Keratinocyte (primary cell): Measurements from ENCODE around the gene HOXD11. TPM values are rescaled to one million over a fixed set of nuclear protein-coding genes. Genes with fewer than 3 reads are reported as not detected.
A peak's percentile ranks its signal among the peaks of the same experiment; 100 is the strongest.

Experiments used
- DNase-seq: peaks from one replicate; pipeline ENCODE4 v3.0.0-alpha.2; 2011; ENCODE audit warnings: low read depth, missing footprints, low spot score
- FAIRE-seq: peaks from 2 replicates; lab custom pipeline; 2011; peaks lifted over from hg19 to GRCh38; lab: Jason Lieb, UNC
- H2AFZ ChIP-seq: 2 replicates; pipeline ENCODE4 v1.6.0; 2012; ENCODE audit warnings: low read length, control low read depth, inconsistent platforms; ENCODE audit not compliant: control insufficient read depth
- H3K27ac ChIP-seq: 2 replicates; pipeline ENCODE4 v1.5.1; 2011; ENCODE audit warnings: low read length; ENCODE audit not compliant: control insufficient read depth, insufficient read depth
- H3K27me3 ChIP-seq: 3 replicates; pipeline ENCODE4 v1.6.0; 2011; ENCODE audit warnings: low read length; ENCODE audit not compliant: control insufficient read depth, insufficient read depth; ENCODE audit errors: extremely low read depth
- H3K36me3 ChIP-seq, 2 experiments: 2 replicates in 1 of 2; 3 replicates in 1 of 2; pipeline ENCODE4 v1.5.1; 2011; ENCODE audit warnings: low read length in 2 of 2, mild to moderate bottlenecking in 1 of 2; ENCODE audit not compliant: control insufficient read depth in 2 of 2, insufficient read depth in 2 of 2; ENCODE audit errors: extremely low read depth in 1 of 2
- H3K4me1 ChIP-seq: 3 replicates; pipeline ENCODE4 v1.5.1; 2011; ENCODE audit warnings: low read length; ENCODE audit not compliant: control insufficient read depth, insufficient read depth; ENCODE audit errors: extremely low read depth
- H3K4me2 ChIP-seq: 3 replicates; pipeline ENCODE4 v1.6.0; 2011; ENCODE audit warnings: low read depth, low read length; ENCODE audit not compliant: control insufficient read depth, insufficient read depth; ENCODE audit errors: extremely low read depth
- H3K4me3 ChIP-seq, 3 experiments: fragments of 200-600 bp in 1 of 3; sonication (generic) in 1 of 3; 2 replicates in 2 of 3; 3 replicates in 1 of 3; pipeline ENCODE4 v1.5.1; 2011 to 2016; ENCODE audit warnings: low read length in 3 of 3, mild to moderate bottlenecking in 3 of 3, control low read depth in 2 of 3, inconsistent platforms in 1 of 3, low read depth in 1 of 3, mixed read lengths in 1 of 3, mixed run types in 1 of 3, moderate library complexity in 1 of 3; ENCODE audit not compliant: control insufficient read depth in 2 of 3, insufficient read depth in 2 of 3; ENCODE audit errors: extremely low read depth in 1 of 3
- H3K79me2 ChIP-seq: 2 replicates; pipeline ENCODE4 v1.6.0; 2012; ENCODE audit warnings: low read length; ENCODE audit not compliant: control insufficient read depth, insufficient read depth
- H3K9ac ChIP-seq: 3 replicates; pipeline ENCODE4 v1.6.0; 2011; ENCODE audit warnings: low read length; ENCODE audit not compliant: control insufficient read depth, insufficient read depth; ENCODE audit errors: extremely low read depth
- H3K9me1 ChIP-seq: 3 replicates; pipeline ENCODE4 v1.6.0; 2011; ENCODE audit warnings: low read length; ENCODE audit not compliant: control insufficient read depth, insufficient read depth; ENCODE audit errors: extremely low read depth
- H3K9me3 ChIP-seq: 2 replicates; pipeline ENCODE4 v1.5.1; 2012; ENCODE audit warnings: low read depth, low read length; ENCODE audit not compliant: control insufficient read depth
- H4K20me1 ChIP-seq: 3 replicates; pipeline ENCODE4 v1.6.0; 2011; ENCODE audit warnings: low read length; ENCODE audit not compliant: control insufficient read depth, insufficient read depth; ENCODE audit errors: extremely low read depth
- EZH2 ChIP-seq: IDR thresholded peaks from one replicate; pipeline ENCODE4 v1.6.1; 2012; ENCODE audit warnings: inconsistent platforms, mild to moderate bottlenecking, low read length, moderate library complexity
- dilution Hi-C: fragments of 300-500 bp; cut with MboI; formaldehyde crosslinking; loops from one replicate; pipeline ENCODE4 v1.7.0; 2020; ENCODE audit warnings: low sequenced_read_pairs; ENCODE audit not compliant: extremely low pct_ligation_motif_present
- polyA plus RNA-seq, 5 experiments: library from polyadenylated mRNA; depleted of rRNA in 3 of 5; stranded (reverse) in 3 of 5; stranded (forward) in 1 of 5; unstranded in 1 of 5; fragments of >200 nt; gene quantifications; 1 replicate in 1 of 5; 2 replicates in 3 of 5; 3 replicates in 1 of 5; pipeline versions ENCODE4 v1.2.1 to v1.2.3, GENCODE V29; 2011 to 2012; ENCODE audit warnings: missing spikeins in 2 of 5, low read depth in 1 of 5, low replicate concordance in 1 of 5
- TF ChIP-seq, protein P1 (sequence below), 3 experiments: IDR thresholded peaks in 1 of 3; conservative IDR thresholded peaks in 1 of 3; optimal IDR thresholded peaks in 1 of 3; 2 replicates in 2 of 3; 3 replicates in 1 of 3; pipeline versions ENCODE3 to v1.5.1; 2011; ENCODE audit warnings: low read length in 3 of 3, mild to moderate bottlenecking in 3 of 3, moderate library complexity in 2 of 3, control low read depth in 1 of 3, inconsistent platforms in 1 of 3; ENCODE audit not compliant: insufficient read depth in 2 of 3; ENCODE audit errors: extremely low read depth in 1 of 3

Gene HOXD11
- polyA plus RNA-seq, 1 donor (not counting 4 experiments of a cell fraction or from before 2014, with no cell fraction given), result not detected

DNA sequence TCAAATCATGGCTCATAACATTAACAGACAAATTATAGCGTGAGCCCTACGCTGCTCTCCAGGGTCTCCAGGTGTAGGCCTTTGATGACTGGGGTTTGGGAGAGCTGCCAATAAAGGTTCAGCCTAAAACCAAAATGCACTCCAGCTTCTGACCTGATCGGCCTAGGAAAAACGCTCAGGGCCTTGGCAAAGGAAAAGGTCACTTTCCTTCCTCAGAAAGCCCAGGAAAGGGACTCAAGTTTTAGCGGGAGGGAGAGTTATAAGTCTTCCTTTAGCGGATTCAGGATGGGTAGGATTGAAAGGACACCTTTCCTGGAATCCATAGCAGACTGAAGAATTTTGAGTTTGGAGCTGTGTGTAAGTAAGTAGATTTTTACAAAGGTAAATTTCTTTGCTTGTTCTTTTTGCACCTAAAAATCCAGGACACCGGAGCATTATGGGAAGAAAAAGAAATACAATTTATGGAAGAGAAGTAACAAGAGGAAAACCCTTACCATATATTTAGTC, 32.1 kb upstream of the HOXD11 start:
- H3K4me1 ChIP-seq, result no peaks in the 10 kb centered on the region
- H4K20me1 ChIP-seq, result no peaks in the 10 kb centered on the region
- H3K27me3 ChIP-seq, result peaks cover 91% of the 10 kb centered on the region
- FAIRE-seq (no peak), DNase-seq (no peak)
- no peaks in the 10 kb centered on the region for H3K9me1 ChIP-seq
- no peak overlapping the region for H3K4me2 ChIP-seq
- no peak overlapping the region for H3K9ac ChIP-seq
- no peak overlapping the region for H3K4me3 ChIP-seq
- no peaks in the 10 kb centered on the region for H3K36me3 ChIP-seq
- no peaks in the 10 kb centered on the region for H3K79me2 ChIP-seq
- H2AFZ ChIP-seq, result no peak overlapping the region
- dilution Hi-C loops, result no loop called here
- H3K27ac ChIP-seq, result no peak overlapping the region
- TF ChIP-seq, protein P1, sequence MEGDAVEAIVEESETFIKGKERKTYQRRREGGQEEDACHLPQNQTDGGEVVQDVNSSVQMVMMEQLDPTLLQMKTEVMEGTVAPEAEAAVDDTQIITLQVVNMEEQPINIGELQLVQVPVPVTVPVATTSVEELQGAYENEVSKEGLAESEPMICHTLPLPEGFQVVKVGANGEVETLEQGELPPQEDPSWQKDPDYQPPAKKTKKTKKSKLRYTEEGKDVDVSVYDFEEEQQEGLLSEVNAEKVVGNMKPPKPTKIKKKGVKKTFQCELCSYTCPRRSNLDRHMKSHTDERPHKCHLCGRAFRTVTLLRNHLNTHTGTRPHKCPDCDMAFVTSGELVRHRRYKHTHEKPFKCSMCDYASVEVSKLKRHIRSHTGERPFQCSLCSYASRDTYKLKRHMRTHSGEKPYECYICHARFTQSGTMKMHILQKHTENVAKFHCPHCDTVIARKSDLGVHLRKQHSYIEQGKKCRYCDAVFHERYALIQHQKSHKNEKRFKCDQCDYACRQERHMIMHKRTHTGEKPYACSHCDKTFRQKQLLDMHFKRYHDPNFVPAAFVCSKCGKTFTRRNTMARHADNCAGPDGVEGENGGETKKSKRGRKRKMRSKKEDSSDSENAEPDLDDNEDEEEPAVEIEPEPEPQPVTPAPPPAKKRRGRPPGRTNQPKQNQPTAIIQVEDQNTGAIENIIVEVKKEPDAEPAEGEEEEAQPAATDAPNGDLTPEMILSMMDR (optimal IDR thresholded peaks at IDR 0.05 in 1 of 3, IDR thresholded peaks at IDR 0.05 in 1 of 3, conservative IDR thresholded peaks at IDR 0.05 in 1 of 3; ENCODE audit: extremely low read depth in 1 of 3, insufficient read depth in 2 of 3, low read length in 3 of 3), result no peak
- no peak for TF ChIP-seq EZH2
- peaks cover 2% of the 10 kb centered on the region for H3K9me3 ChIP-seq

DNA sequence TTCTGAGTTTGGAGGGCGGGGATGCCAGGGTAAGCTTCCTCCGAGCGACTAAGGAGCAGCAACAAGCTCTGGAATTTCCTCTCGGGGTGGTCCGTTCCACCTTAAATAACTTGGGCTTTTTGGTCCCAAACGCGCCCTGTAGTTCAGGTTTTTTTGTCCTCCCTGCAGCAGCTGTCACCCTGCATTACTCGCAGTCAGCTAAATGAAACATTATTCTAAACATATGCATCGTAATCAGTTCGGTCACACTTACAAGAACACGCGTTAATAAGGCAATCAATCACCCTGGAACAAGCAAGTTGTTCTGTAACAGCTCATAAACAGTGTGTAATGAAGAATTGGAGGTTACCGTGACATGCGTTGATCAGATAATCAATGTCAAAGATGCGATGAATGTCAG, 31.6 kb upstream of the HOXD11 start:
- no peak overlapping the region for H3K4me2 ChIP-seq
- DNase-seq, result no peak
- H3K4me3 ChIP-seq, result no peak overlapping the region
- no peak overlapping the region for H2AFZ ChIP-seq
- H3K9me1 ChIP-seq, result no peaks in the 10 kb centered on the region
- no peaks in the 10 kb centered on the region for H4K20me1 ChIP-seq
- peaks cover 2% of the 10 kb centered on the region for H3K9me3 ChIP-seq
- peak; percentile 52 for TF ChIP-seq EZH2
- TF ChIP-seq, protein P1 (optimal IDR thresholded peaks at IDR 0.05 in 1 of 3, IDR thresholded peaks at IDR 0.05 in 1 of 3, conservative IDR thresholded peaks at IDR 0.05 in 1 of 3; ENCODE audit: extremely low read depth in 1 of 3, insufficient read depth in 2 of 3, low read length in 3 of 3), result no peak
- dilution Hi-C loops, result no loop called here
- no peaks in the 10 kb centered on the region for H3K4me1 ChIP-seq
- no peak overlapping the region for H3K27ac ChIP-seq
- no peak for FAIRE-seq
- H3K79me2 ChIP-seq, result no peaks in the 10 kb centered on the region
- no peak overlapping the region for H3K9ac ChIP-seq
- no peaks in the 10 kb centered on the region for H3K36me3 ChIP-seq
- peaks cover 89% of the 10 kb centered on the region for H3K27me3 ChIP-seq
